Gastroesophageal sphincter (tissue), 3 donors: ENCODE results near the gene LCE6A.

Experiments
- POLR2AphosphoS5 ChIP-seq: sonication (generic); formaldehyde crosslinking; IDR thresholded peaks from one replicate; pipeline ENCODE4 v1.6.1; 2017; ENCODE audit warnings: antibody characterized with exemption
- TF ChIP-seq, protein P1 (sequence below), 4 experiments: fragments of 200-600 bp in 2 of 4; fragments of 450-650 bp in 2 of 4; sonication (generic) in 1 of 4; IDR thresholded peaks; one replicate each; pipeline ENCODE4 v1.5.1; 2017 to 2019; ENCODE audit warnings: antibody characterized with exemption in 4 of 4, mild to moderate bottlenecking in 2 of 4, moderate library complexity in 2 of 4

DNA sequence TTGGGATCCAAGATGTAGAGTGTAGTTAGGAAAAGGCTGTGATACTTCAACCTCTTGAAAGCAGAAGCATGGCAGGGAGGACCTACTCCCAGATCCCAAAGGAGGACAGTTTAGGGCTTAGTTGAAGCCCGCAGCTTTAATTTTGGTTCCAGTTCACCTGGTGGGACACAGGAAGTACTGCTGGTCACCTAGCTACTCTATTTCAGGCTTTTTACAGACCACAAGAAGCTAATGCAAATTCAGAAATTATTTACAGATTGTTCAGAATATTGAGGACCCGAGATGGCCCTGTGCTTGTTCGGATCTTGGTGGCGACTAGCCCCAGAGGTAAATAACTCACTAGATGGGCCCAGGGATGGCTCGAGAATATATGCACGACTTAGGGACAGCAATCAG is 29.1 kb downstream of the LCE6A start:
- TF ChIP-seq POLR2AphosphoS5, result no peak
- TF ChIP-seq, protein P1, sequence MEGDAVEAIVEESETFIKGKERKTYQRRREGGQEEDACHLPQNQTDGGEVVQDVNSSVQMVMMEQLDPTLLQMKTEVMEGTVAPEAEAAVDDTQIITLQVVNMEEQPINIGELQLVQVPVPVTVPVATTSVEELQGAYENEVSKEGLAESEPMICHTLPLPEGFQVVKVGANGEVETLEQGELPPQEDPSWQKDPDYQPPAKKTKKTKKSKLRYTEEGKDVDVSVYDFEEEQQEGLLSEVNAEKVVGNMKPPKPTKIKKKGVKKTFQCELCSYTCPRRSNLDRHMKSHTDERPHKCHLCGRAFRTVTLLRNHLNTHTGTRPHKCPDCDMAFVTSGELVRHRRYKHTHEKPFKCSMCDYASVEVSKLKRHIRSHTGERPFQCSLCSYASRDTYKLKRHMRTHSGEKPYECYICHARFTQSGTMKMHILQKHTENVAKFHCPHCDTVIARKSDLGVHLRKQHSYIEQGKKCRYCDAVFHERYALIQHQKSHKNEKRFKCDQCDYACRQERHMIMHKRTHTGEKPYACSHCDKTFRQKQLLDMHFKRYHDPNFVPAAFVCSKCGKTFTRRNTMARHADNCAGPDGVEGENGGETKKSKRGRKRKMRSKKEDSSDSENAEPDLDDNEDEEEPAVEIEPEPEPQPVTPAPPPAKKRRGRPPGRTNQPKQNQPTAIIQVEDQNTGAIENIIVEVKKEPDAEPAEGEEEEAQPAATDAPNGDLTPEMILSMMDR (IDR thresholded peaks at IDR 0.05), result no peak
